Measurements from ENCODE around the gene KIRREL2.
"Not testable (repeated sequence)": the region's sequence is repeated elsewhere in the genome, so short reads cannot be mapped to it uniquely, and the experiment has no call there.

KIRREL2 gene

DNA sequence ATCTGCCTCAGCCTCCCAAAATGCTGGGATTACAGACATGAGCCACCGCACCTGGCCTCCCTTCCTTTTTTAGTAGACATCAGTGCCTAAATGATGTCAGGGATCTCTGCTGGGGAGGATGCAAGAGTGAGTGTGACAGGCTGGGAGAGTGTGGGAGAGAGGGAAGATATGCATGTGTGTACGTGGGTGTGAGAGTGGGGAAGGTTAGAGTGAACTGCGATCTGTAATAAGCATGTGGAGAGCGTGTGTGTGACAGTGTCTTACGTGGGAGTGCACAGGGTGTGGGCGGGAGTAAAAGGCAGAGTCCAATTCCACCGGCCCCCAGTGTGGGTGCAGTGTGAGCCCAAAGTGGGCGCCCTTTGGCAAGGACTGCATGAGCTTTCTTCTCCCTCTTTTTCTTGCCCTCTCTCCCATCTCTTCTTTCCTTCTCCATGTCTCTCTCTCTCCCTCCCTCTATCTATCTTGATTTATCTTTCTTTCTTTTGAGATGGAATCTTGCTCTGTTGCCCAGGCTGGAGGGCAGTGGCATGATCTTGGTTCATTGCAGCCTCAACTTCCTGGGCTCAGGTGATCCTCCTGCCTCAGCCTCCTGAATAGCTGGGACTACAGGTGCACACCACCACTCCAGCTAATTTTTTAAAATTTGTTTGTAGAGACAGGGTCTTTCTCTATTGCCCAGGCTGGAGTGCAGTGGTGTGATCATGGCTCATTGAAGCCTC lies 3.5 kb upstream of the KIRREL2 start:
- H3K4me3 Mint-ChIP-seq: no peak overlapping the region
- peaks cover 20% of the 10 kb centered on the region for H3K4me1 Mint-ChIP-seq

DNA sequence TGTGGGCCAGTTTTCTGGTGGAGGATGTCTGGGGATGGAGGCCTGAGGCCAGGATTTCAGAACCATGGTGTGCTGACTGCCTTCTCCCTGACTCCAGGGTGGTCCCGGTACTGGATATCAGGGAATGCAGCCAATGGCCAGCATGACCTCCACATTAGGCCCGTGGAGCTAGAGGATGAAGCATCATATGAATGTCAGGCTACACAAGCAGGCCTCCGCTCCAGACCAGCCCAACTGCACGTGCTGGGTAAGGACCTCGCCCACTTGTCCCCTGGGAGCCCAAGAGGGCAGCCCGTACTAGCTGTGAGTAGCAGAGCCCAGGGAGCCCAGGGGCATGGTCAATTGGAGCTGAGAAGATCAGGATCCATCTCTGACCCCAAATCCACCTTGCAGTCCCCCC lies 1.6 kb downstream of the KIRREL2 start:
- H3K36me3 Mint-ChIP-seq: no peaks in the 10 kb centered on the region

More for the DNA sequence above, 3.5 kb upstream of the KIRREL2 start:
- Mint-ChIP-seq H3K36me3 (no peaks in the 10 kb centered on the region), H3K27ac (peak overlapping the region; percentile 78), H3K9me3 (no peaks in the 10 kb centered on the region)
- no peak for ATAC-seq
- DNase-seq (ENCODE audit: low spot score in 2 of 2): no peak

DNA sequence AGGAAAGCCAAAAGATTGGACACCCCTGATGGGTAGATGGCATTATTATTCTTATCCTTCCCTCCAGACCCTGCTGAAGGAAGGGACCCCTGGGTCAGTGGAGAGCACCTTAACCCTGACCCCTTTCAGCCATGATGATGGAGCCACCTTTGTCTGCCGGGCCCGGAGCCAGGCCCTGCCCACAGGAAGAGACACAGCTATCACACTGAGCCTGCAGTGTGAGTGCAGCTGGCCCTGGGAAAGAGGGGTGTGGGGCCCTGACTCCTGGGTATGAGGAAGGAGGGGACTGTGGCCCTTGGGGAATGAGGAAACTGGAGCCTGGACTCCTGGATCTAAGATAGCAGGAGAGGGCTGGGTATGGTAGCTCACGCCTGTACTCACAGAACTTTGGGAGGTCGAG lies 2.7 kb downstream of the KIRREL2 start:
- no peaks in the 10 kb centered on the region for H3K9me3 Mint-ChIP-seq
- ATAC-seq (no peak), DNase-seq (ENCODE audit: low spot score in 2 of 2) (no peak)
- H3K27ac Mint-ChIP-seq: no peak overlapping the region
- no peaks in the 10 kb centered on the region for H3K36me3 Mint-ChIP-seq
- no peak overlapping the region for H3K4me3 Mint-ChIP-seq
- peaks cover 16% of the 10 kb centered on the region for H3K4me1 Mint-ChIP-seq

More for the DNA sequence above, 1.6 kb downstream of the KIRREL2 start:
- H3K9me3 Mint-ChIP-seq: no peaks in the 10 kb centered on the region
- peaks cover 19% of the 10 kb centered on the region for H3K4me1 Mint-ChIP-seq
- H3K27ac Mint-ChIP-seq: no peak overlapping the region
- no peak for DNase-seq (ENCODE audit: low spot score in 2 of 2)
- H3K4me3 Mint-ChIP-seq: peak overlapping the region; percentile 76
- ATAC-seq: no peak

DNA sequence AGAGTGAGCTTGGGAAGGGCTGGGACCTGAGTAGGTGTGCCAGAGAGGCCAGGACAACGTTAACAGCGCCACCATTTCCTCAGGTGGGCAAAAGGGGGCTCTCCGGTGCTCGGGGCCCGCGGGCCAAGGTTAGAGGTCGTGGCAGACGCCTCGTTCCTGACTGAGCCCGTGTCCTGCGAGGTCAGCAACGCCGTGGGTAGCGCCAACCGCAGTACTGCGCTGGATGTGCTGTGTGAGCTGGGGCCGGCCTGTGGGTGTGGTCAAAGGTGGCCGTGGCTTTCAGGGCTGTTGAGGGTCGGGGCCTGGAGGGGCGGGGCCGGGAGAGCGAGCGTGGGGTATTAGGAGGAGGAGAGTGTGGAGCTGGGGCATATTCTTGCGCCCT lies 3.7 kb downstream of the KIRREL2 start:
- H3K4me1 Mint-ChIP-seq: peaks cover 16% of the 10 kb centered on the region
- H3K4me3 Mint-ChIP-seq: no peak overlapping the region
- H3K9me3 Mint-ChIP-seq: no peaks in the 10 kb centered on the region
- no peak overlapping the region for H3K27ac Mint-ChIP-seq
- ATAC-seq: no peak
- no peak for DNase-seq (ENCODE audit: low spot score in 2 of 2)
- no peaks in the 10 kb centered on the region for H3K36me3 Mint-ChIP-seq

DNA sequence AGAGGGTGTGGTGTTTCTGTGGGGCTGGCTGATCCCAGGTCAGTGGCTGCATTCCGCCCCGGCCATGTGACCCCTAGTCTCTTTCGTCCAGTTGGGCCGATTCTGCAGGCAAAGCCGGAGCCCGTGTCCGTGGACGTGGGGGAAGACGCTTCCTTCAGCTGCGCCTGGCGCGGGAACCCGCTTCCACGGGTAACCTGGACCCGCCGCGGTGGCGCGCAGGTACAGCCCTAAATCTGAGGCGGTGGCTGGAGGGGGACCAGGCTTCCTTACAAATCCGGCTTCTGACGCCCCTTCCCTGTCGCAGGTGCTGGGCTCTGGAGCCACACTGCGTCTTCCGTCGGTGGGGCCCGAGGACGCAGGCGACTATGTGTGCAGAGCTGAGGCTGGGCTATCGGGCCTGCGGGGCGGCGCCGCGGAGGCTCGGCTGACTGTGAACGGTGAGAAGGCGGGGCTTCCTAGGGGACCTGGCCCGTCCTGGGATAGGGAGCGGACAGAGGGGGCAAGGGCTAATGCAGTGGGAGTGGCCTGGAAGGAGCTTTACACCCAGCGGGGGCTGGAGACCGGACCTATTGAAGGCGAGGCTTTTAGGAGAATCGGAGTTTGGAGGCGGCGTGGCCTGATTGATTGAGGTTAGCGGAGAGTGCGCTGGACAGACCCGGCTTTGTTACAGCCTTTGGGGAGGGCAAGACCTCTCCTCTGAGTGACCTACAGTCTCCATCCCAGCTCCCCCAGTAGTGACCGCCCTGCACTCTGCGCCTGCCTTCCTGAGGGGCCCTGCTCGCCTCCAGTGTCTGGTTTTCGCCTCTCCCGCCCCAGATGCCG lies 4.3 kb downstream of the KIRREL2 start:
- Mint-ChIP-seq H3K36me3 (no peaks in the 10 kb centered on the region), H3K4me1 (peaks cover 12% of the 10 kb centered on the region), H3K9me3 (no peaks in the 10 kb centered on the region), H3K4me3 (no peak overlapping the region), H3K27ac (no peak overlapping the region)
- DNase-seq (ENCODE audit: low spot score in 2 of 2): no peak
- ATAC-seq: no peak

DNA sequence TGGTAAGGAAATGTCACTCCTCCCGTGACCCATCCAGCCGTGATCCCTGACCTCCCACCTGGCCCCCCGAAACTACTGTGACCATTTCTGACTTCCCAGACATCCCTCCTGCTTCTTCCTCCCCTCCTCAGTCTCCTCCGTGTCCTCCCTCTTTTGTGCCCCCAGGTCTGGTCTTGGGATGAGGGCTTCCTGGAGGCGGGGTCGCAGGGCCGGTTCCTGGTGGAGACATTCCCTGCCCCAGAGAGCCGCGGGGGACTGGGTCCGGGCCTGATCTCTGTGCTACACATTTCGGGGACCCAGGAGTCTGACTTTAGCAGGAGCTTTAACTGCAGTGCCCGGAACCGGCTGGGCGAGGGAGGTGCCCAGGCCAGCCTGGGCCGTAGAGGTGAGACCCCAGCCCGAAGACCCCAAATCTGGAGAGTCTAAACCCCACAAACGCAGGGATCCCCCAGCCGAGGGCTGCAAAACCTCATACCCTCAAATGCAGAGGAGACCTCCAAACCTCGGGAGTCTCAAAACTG lies 5.0 kb downstream of the KIRREL2 start:
- Mint-ChIP-seq H3K36me3 (no peaks in the 10 kb centered on the region), H3K9me3 (no peaks in the 10 kb centered on the region), H3K4me3 (no peak overlapping the region), H3K4me1 (peaks cover 11% of the 10 kb centered on the region), H3K27ac (no peak overlapping the region)
- no peak for ATAC-seq
- no peak for DNase-seq (ENCODE audit: low spot score in 2 of 2)

DNA sequence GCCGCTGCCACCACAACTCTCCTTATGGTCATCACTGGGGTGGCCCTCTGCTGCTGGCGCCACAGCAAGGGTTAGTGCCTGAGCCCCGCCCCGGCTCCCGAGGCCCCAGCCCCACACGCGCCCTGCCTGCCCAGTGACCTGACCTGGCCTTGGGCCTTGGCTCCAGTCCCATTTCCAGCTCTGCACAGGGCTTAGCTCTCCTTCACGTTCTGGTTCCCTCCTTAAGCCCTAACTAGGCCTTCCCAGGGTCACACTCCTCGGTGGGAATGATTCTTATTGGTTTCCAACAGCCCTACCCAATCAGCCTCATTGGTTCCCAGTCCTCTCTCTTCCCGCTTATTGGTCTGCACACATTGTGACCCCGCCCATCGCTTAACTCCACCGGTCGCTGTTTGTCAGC lies 5.8 kb downstream of the KIRREL2 start:
- Mint-ChIP-seq H3K4me1 (peaks cover 8% of the 10 kb centered on the region), H3K27ac (no peak overlapping the region), H3K9me3 (no peaks in the 10 kb centered on the region), H3K36me3 (no peaks in the 10 kb centered on the region), H3K4me3 (no peak overlapping the region)
- no peak for DNase-seq (ENCODE audit: low spot score in 2 of 2)
- no peak for ATAC-seq

DNA sequence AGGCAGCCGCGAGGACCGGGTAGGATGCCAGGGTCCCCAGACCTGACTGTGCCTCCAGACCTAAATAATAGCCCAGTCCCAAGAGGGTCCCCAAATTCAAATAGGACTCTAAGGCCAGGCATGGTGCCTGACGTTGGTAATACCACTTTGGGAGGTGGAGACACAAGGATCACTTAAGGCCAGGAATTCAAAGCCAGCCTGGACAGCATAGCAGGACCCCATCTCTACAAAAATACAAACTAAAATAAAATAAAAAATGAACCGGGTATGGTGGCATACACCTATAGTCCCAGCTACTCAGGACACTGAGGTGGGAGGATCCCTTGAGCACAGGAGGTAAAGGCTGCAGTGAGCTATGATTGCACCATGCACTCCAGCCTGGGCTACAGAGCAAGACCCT lies 6.3 kb downstream of the KIRREL2 start:
- Mint-ChIP-seq H3K36me3 (no peaks in the 10 kb centered on the region), H3K4me3 (no peak overlapping the region), H3K9me3 (no peaks in the 10 kb centered on the region), H3K27ac (no peak overlapping the region), H3K4me1 (peaks cover 13% of the 10 kb centered on the region)
- DNase-seq (ENCODE audit: low spot score in 2 of 2) (no peak), ATAC-seq (no peak)

DNA sequence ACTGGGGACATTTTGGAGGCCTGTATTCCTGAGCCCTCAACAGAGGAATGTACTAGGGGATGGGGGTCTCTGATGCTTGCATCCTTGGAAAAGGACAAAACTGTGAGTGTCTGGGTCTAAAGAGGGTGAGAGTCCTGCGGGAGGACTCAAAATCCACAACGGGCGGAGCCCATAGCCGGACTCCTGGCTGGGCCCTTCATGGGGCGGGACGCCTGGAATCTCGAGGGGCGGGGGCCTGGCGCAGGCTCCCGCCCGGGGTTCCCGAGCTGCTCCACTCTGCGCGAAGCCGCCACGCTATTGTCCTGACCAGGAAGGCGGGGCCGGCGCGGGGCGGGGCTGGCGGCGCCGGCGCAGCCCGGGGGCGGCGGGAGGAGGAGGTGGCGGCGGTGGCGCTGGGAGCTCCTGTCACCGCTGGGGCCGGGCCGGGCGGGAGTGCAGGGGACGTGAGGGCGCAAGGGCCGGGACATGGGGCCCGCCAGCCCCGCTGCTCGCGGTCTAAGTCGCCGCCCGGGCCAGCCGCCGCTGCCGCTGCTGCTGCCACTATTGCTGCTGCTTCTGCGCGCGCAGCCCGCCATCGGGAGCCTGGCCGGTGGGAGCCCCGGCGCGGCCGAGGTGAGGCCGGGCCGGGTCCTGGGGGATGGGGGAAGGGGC lies 11.6 kb downstream of the KIRREL2 start, which contains the start of gene APLP1:
Gene APLP1 (plus strand): TSS at position 403 of the 651 bp plus-strand sequence. CDS start 63 bp downstream, at position 466.
- H3K27ac Mint-ChIP-seq: no peak within 1 kb of the TSS

DNA sequence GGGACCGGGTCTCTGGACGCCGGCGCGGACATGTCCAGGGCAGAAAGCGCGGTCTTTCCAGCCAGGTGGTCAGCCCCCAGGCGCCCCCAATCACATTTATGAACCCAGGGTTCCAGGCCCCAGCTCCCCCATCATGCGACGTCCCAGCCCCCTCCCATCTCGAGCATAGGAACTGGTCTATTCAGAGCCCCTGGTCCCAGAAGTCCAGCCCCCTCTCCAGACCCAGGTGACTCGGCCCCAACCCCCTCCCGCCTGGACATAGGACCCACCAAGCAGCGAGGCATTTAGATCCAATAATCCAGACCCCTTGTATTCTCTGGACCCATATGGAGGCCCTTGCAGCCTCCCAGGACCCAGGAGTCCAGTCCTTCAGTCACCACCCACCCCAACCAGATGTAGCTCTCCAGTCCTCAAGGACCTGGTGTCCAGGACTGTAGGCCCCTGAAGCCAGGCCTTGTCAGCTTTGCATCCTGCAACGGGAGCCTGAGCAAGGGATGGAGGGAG lies 12.2 kb downstream of the KIRREL2 start:
- ATAC-seq (no peak), DNase-seq (ENCODE audit: low spot score in 2 of 2) (no peak)
- no peaks in the 10 kb centered on the region for H3K9me3 Mint-ChIP-seq
- peak overlapping the region; percentile 66 for H3K4me3 Mint-ChIP-seq
- peaks cover 25% of the 10 kb centered on the region for H3K4me1 Mint-ChIP-seq
- no peak overlapping the region for H3K27ac Mint-ChIP-seq
- H3K36me3 Mint-ChIP-seq: no peaks in the 10 kb centered on the region

More for the DNA sequence above, 11.6 kb downstream of the KIRREL2 start, which contains the start of gene APLP1:
- ATAC-seq: peak; percentile 79
- Mint-ChIP-seq H3K9me3 (no peaks in the 10 kb centered on the region), H3K4me1 (peaks cover 25% of the 10 kb centered on the region), H3K4me3 (peak within 1 kb of the TSS; percentile 66), H3K36me3 (no peaks in the 10 kb centered on the region)
- DNase-seq (ENCODE audit: low spot score in 2 of 2): peak; percentile 68 to 74

DNA sequence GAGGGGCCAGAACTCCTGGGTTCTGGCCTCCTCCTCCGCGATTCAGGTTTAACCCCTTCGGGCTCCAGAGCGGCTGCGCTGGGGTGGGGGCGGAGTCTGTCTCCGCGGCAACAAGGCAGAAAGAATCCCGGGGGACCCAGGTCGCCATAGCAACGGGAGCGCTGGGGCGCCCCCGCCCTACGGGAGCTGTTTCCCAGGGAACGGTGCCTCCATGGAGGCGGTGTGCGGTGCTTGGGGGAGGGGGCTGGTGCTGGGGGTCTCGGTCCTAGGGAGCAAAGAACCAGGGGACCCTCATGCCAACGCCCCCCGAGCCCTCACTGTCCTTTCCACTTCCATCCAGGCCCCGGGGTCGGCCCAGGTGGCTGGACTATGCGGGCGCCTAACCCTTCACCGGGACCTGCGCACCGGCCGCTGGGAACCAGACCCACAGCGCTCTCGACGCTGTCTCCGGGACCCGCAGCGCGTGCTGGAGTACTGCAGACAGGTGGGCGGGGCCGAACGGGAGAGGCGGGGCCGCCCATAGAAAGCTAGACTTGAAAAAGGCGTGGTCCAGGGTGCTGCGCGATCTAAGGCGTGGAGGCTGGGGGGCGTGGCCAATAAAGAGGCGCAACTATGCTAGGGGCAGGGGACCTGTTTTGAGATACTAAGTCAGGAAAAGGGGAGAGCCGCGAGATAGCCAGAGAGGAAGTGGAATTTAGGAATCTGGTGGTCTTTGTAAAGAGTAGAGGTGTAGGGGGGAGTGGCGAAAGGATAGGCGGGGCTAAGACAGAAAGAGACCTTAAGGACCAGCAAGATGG lies 12.8 kb downstream of the KIRREL2 start:
- peaks cover 25% of the 10 kb centered on the region for H3K4me1 Mint-ChIP-seq
- peak; percentile 65 to 90 for DNase-seq (ENCODE audit: low spot score in 2 of 2)
- H3K4me3 Mint-ChIP-seq: peak overlapping the region; percentile 66
- no peak overlapping the region for H3K27ac Mint-ChIP-seq
- H3K9me3 Mint-ChIP-seq: no peaks in the 10 kb centered on the region
- peak; percentile 89 for ATAC-seq
- no peaks in the 10 kb centered on the region for H3K36me3 Mint-ChIP-seq

DNA sequence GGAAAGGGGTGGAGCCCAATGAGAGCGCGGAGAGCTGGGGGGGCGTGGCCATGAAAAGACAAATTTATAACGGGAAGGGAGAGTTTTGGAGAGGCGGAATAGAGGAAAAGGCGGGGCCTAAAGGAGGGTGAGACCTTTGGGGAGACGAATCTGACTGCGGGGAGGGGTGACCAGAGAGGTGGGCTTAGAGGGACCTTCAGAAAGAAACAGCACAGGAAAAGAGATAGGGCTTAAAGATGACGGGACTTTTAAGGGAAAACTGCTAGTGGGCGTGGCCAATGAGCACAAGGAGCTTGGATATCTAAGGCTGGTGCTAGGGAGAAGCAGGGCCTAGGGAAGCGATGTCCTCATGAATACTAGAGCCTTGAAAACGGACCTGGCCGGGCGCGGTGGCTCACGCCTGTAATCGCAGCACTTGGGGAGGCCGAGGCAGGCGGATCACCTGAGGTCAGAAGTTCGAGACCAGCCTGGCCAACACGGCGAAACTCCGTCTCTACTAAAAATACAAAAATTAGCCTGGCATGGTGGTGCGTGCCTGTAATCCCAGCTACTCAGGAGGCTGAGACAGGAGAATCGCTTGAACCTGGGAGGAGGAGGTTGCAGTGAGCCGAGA lies 13.5 kb downstream of the KIRREL2 start:
- H3K36me3 Mint-ChIP-seq; DNase-seq (ENCODE audit: low spot score in 2 of 2); H3K27ac Mint-ChIP-seq; ATAC-seq; H3K9me3 Mint-ChIP-seq: not testable (repeated sequence)
- Mint-ChIP-seq H3K4me3 (peak overlapping the region; percentile 66), H3K4me1 (peaks cover 25% of the 10 kb centered on the region)

DNA sequence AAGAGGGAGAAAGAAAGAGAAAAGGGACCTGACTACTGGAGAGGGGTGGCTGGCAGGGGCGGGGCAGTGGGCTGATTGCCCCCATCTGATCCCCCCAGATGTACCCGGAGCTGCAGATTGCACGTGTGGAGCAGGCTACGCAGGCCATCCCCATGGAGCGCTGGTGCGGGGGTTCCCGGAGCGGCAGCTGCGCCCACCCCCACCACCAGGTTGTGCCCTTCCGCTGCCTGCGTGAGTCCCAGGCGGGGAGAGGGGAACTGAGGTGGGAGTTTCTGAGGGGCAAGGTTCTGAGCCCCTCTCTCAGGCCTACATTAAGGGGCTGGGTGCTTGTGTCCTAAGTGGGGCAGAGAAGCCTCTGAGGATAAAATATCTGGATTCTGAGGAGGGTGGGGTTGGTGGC lies 14.1 kb downstream of the KIRREL2 start:
- Mint-ChIP-seq H3K4me1 (peaks cover 25% of the 10 kb centered on the region), H3K36me3 (no peaks in the 10 kb centered on the region), H3K4me3 (no peak overlapping the region), H3K9me3 (no peaks in the 10 kb centered on the region), H3K27ac (no peak overlapping the region)
- DNase-seq (ENCODE audit: low spot score in 2 of 2): no peak
- ATAC-seq: no peak

DNA sequence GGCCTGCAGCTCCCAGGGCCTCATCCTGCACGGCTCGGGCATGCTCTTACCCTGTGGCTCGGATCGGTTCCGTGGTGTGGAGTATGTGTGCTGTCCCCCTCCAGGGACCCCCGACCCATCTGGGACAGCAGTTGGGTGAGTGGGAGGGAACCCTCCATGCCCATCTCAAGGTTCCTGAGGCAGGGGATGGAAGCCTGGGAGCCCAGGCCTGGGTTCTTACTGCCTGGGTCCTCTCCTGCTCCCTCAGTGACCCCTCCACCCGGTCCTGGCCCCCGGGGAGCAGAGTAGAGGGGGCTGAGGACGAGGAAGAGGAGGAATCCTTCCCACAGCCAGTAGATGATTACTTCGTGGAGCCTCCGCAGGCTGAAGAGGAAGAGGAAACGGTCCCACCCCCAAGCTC lies 14.9 kb downstream of the KIRREL2 start:
- H3K4me3 Mint-ChIP-seq: no peak overlapping the region
- peaks cover 25% of the 10 kb centered on the region for H3K4me1 Mint-ChIP-seq

More for the DNA sequence above, 14.9 kb downstream of the KIRREL2 start:
- Mint-ChIP-seq H3K27ac (no peak overlapping the region), H3K36me3 (no peaks in the 10 kb centered on the region), H3K9me3 (no peaks in the 10 kb centered on the region)
- ATAC-seq (no peak), DNase-seq (ENCODE audit: low spot score in 2 of 2) (no peak)
